GM12874 (cell line): Measurements from ENCODE around the gene SMG9.

Experiments
- CTCF ChIP-seq: IDR thresholded peaks from 2 replicates; pipeline ENCODE4 v1.5.1; 2011; ENCODE audit warnings: low read depth, mild to moderate bottlenecking, control low read depth, low read length, moderate library complexity; ENCODE audit not compliant: insufficient read depth

Gene SMG9

GRCh38 chr19:43778651-43779050 is 23.9 kb upstream of the SMG9 start:
- TF ChIP-seq CTCF = no peak

- no peak for TF ChIP-seq CTCF
Measured at GRCh38 chr19:43777163-43777695, 22.5 kb upstream of the SMG9 start.

DNA sequence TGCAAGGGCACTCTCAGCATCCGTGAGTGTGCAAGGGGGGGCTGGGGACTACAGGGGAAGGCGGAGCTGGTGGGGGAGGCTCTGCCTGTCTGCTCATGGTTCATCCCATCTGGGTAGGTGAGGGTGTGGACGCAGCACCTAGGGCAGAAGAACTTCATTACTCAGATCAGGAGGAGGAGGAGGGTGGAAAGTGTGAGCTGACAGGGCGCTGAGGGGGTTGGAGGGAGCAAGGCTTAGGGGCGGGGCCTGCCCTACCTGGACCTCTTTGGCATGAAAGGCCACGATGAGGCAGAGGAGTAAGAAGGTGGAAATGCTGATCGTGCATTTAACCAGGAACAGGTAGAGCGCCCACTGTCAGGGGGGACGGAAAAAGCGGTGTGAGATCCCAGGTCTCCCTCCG is 21.5 kb upstream of the SMG9 start:
- TF ChIP-seq CTCF = no peak

- no peak for TF ChIP-seq CTCF
Measured at GRCh38 chr19:43775299-43775890, 20.6 kb upstream of the SMG9 start.

GRCh38 chr19:43774103-43774939 is 19.6 kb upstream of the SMG9 start:
- TF ChIP-seq CTCF = no peak

DNA sequence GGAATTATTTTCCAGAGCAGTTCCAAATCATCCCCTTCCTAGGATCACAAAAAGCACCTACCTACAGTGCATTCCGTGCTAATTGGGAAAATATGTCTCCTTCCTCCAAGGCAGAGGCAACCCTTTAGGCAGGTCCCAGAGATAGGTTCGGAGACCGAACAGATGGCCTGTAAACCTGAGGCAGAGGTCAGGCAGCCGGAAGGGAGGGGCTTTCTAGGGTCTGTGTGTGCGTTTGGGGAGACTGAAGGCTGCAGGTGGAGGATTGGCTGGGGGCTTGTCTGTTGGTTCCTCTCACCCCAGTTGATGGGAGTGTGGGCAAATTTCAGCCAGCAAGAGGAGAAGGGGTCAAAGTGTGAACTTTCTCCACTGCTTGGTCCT is 19.0 kb upstream of the SMG9 start:
- no peak for TF ChIP-seq CTCF

- no peak for TF ChIP-seq CTCF
Measured at GRCh38 chr19:43769256-43769655, 14.5 kb upstream of the SMG9 start.
